Keratinocyte (primary cell): ENCODE results near the gene TTC1.

Experiments
- CTCF ChIP-seq, 3 experiments: IDR thresholded peaks in 1 of 3; conservative IDR thresholded peaks in 1 of 3; optimal IDR thresholded peaks in 1 of 3; 2 replicates in 2 of 3; 3 replicates in 1 of 3; pipeline versions ENCODE3 to v1.5.1; 2011; ENCODE audit warnings: low read length in 3 of 3, mild to moderate bottlenecking in 3 of 3, moderate library complexity in 2 of 3, control low read depth in 1 of 3, inconsistent platforms in 1 of 3; ENCODE audit not compliant: insufficient read depth in 2 of 3; ENCODE audit errors: extremely low read depth in 1 of 3
- EZH2 ChIP-seq: IDR thresholded peaks from one replicate; pipeline ENCODE4 v1.6.1; 2012; ENCODE audit warnings: inconsistent platforms, mild to moderate bottlenecking, low read length, moderate library complexity

DNA sequence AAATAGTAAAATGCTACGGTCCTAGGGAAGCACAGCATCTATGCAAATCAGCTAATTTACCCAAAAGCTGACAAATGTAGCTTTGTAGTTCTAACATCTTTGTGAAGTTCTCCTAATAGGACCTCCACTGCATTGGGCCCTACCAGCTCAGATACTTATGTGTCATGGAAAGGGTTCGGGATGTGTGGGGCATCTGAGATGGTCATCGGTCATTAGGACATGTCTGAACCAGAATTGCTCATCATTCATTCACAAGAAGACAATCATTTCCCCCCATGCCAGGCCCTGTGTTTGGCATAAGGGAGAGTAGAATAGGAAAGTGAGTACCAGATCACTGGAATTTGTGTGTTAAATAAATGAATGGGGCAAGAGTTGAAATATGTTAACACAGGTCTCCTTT lies 74.6 kb downstream of the TTC1 start:
- no peak for TF ChIP-seq CTCF (optimal IDR thresholded peaks at IDR 0.05 in 1 of 3, IDR thresholded peaks at IDR 0.05 in 1 of 3, conservative IDR thresholded peaks at IDR 0.05 in 1 of 3; ENCODE audit: extremely low read depth in 1 of 3, insufficient read depth in 2 of 3, low read length in 3 of 3)
- no peak for TF ChIP-seq EZH2
